NCI-H2171 treated with DMSO at 0.1 percent for 48 hours (cell line): ENCODE measurements around the gene GZMM.

Experiments used
- DNase-seq: peaks from one replicate; lab custom pipeline; 2025; lab: John Stamatoyannopoulos, UW

Gene GZMM

GRCh38 chr19:566844-567243 is 23.0 kb downstream of the GZMM start:
- no peak for DNase-seq

DNA sequence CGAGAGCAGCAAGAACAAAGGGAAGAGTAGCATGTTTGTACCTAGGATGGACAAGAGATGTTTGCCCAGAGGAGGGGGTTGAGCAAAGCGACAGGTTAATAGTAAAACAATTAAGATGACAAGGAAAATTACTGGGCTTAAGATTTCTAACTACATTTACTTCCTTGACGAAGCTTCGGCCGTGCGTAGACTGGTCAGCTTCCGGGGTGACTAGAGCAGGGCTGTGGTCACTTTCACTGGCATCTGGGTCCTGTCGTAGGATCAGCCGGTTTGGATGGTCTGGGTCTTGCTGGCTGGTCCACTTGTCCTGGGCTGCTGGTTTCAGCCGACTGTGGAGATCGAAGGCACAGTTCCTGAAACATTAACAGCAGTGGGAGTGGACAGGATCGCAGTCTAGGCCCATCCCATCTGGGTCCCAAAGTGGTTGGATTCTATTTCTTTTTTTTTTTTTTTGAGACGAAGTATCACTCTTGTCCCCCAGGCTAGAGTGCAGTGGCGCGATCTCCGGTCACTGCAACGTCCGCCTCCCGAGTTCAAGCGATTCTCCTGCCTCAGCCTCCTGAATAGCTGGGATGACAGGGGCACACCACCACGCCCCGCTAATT is 23.5 kb downstream of the GZMM start:
- no peak for DNase-seq

- no peak for DNase-seq
These were observed 26.4 kb downstream of the GZMM start for GRCh38 chr19:570251-570686.

GRCh38 chr19:570937-571565 is 27.2 kb downstream of the GZMM start:
- DNase-seq: peak; percentile 83

DNA sequence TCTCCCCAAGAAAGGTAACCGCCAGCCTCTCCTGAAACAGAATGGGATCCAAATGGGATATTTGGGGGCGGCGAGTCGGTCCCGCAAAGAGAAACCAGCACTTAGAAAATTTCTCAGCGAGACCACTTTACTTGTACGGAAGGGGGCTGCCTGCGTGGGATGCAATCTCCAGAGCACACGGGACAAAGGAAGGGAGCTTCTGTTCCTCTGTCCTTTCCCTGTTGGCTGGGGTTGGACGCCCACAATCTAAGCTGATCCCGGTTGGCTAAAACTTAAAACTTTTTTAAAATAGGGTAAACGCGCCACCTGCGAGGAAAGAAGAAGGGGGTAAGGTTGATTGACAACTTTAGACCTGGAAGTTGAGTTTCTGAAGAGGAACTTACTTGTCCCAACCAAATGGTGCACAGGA is 27.7 kb downstream of the GZMM start:
- peak; percentile 67 for DNase-seq

GRCh38 chr19:572140-572742 is 28.4 kb downstream of the GZMM start, which contains the start of gene BSG:
BSG (plus strand) TSS chr19:572596; CDS start chr19:572635, 39 bp downstream.
- DNase-seq: peak; percentile 94

DNA sequence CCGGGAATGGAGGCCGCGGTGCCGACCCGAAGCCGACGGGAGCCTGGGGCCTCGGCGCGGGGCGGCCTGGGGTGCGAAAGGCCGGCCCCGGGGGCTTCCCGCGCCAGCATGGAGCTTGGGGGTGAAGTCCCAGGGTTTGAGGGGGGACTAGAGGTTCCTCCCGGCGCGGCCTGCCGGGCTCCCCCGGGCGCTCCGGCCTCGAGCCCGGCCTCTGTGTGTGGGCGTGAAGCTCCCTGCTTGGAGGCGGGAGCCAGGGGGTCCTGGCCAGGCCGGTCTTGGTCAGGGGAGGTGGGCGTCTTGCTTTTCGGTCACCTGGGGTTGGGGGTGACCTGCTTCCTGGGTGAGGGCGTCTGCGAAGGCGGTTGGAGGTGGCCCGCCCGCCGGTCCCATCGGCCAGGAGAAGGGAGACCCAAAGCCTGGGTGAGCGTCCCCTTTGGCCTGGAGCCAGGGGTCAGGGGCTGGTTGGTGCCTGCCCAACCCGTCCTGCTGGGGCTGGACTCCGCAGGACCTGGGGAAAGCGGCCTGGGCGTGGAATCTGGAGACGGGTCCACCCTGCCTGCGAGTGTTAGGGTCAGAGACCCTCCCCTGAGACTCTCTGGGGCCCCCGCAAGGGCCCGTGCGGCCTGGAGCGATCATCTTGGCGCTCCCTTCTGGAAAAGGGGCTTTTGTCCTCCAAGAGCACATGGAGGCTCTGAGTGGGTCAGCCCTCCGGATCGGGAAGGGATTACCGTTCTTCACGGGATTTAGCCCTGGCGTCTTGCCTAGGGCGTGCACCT is 29.1 kb downstream of the GZMM start:
- peak; percentile 40 for DNase-seq

GRCh38 chr19:573519-573825 is 29.6 kb downstream of the GZMM start:
- no peak for DNase-seq

GRCh38 chr19:574658-575526 is 31.0 kb downstream of the GZMM start:
- DNase-seq: no peak

DNA sequence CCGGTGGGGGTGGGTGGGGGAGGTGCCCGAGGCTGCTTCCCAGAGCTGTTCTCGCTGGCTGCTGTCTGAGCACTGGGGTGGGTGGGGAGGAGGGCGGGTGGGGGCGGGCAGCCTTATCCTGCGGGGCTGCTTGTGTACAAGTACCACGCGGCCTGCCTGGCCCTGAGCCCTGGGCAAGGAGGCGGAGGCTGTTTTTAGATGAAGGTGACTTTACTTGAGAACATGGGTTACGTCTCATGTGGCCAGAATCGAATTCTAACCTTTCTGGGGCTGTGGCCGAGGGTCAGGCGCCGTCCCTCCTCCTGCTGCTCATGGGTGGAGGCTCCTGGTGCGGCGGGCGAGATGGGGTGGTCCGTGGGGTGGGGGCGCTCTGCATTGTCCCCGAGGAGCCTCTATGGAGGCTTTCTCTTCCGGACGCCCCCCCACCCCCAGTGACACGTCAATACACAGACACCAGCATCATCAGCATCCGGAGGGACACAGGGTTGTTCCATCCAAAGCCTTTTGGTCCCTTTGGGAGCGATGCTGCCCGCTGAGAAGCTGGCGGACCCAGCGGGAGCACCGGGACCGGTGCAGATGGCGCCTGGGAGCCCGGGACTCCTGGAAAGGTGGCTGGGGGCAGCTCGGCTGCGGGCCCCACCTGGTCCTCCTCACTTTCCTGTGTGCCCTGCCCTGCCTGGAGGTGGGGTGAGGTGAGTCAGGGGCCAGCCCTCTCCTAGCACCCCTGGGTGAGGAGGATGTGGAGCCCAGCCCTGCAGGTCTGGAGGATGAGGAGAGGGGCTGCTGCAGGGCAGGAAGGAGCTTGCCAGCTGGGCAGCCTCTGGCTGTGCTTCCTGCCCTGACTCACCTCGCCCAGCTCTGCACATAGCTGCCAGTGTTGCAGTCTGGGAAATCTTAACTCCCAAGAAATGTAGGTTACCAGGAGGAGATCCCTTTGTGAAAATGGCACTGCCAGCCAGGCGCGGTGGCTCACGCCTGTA is 32.0 kb downstream of the GZMM start:
- no peak for DNase-seq

DNA sequence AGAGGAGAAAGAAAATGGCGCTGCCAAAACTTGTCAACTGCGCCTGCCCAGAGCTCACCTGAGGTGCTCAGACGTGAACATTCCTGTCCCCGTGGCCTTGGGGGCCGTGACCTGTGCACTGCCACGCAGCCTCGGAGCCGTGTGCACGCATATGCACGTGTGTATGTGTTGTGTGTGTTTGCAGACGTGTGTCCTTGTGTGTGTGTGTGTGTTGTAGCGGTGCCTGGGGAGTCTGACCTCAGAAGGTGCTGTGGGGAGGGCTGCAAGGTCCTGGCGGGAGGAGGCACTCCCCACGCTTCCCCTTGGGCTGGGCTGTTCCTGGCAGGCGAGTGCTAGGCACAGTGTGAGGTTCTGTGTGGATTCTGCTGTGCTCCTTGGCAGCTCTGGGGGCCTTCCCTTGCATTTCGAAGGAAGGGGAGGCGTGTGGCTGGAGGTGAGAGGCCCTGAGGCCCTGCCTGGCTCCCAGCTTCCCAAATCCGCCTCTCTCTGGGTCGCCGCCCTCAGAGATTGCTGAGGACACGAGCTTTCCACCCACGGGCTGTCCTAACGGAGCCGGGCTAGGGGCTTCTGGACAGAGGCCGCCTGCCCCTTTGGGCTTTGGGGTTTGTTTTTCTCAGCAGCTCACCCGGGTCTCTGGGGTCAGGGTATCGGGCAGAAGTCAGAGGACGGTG is 33.0 kb downstream of the GZMM start:
- no peak for DNase-seq

DNA sequence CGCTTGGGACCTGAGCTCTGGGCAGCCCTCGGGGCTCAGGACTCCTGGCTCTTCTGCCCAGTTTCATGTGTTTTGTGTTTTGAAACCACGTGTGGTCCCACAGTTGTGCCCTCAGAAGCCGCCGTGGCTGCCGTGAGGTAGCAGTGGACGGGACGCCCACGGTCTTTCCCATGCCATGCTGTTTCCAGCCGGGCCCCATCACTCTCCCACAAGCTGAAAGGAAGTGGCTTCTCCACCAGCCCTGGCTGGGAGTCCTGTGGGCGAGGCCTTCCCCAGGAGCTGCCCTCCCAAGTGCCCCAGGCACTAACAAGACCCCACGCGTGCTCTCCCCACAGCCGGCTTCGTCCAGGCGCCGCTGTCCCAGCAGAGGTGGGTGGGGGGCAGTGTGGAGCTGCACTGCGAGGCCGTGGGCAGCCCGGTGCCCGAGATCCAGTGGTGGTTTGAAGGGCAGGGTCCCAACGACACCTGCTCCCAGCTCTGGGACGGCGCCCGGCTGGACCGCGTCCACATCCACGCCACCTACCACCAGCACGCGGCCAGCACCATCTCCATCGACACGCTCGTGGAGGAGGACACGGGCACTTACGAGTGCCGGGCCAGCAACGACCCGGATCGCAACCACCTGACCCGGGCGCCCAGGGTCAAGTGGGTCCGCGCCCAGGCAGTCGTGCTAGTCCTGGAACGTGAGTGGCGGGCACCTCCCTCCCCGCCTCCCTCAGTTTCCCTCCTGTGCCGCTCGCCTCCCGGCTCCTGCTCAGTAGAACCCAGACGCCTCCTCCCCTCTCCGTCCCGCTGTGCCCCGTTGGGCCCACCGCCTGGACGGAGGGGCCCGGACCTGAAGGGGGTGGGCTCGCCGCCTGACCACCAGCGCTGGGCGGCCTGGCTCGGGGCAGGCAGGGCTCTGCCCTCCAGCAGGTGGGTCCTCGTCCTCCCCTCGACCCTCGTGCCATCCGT is 33.9 kb downstream of the GZMM start:
- DNase-seq: no peak

DNA sequence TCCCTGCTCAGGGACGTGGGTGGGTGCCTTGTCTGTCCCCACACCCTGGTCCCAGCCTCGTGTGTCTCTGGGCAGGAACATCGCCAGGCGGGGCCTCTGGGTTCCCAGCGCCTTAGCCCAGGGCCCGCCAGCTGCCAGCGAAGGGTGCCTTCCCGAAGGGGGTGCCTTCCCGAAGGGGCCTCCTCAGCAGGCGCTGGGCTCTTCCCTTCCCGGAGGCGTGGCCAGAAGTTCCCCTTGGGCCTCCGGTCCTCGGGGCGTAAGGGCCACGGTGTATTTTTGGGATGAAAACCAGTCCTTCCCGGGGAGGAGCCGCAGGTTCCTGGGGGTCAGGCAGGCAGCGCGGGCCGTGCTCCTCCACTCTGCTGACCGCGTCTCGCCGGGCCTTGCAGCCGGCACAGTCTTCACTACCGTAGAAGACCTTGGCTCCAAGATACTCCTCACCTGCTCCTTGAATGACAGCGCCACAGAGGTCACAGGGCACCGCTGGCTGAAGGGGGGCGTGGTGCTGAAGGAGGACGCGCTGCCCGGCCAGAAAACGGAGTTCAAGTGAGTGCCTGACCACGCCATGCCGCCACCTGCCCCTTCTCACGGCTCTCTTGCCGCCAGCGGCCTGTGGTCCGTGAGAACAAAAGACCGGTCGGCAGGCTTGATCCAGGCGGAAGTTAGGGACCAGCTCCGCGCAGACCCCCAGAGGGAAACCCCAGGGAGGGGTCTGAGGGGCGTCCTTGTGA is 35.4 kb downstream of the GZMM start:
- DNase-seq: no peak

DNA sequence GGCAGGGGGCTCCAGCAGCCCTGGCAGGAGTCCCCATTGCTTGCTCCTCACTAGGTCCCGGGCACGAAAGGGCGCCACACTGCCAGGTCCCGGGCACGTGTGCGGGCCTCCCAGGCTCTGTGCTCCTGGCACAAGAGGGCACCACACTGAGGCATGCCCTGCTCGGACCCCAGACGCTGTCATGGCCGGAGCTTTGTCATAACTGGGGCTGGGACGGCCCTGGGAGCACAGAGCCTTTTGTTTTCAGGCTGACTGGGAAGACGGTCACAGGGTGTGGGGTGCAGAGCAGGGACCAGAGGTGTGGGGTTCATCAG is 35.9 kb downstream of the GZMM start:
- DNase-seq: no peak

- no peak for DNase-seq
These were observed 36.5 kb downstream of the GZMM start for GRCh38 chr19:580274-580835.

- DNase-seq: no peak
These were observed 37.7 kb downstream of the GZMM start for GRCh38 chr19:581399-582111.

- no peak for DNase-seq
These were observed 38.8 kb downstream of the GZMM start for GRCh38 chr19:582497-583197.
